NB4 (cell line): Measurements from ENCODE around the gene PIGO.

Source experiments
- DNase-seq: peaks from one replicate; pipeline ENCODE4 v3.0.0; 2010; ENCODE audit warnings: low read depth
- H3K4me3 ChIP-seq: one replicate; pipeline ENCODE4 v1.5.1; 2011; ENCODE audit warnings: mild to moderate bottlenecking, low read depth, low read length, moderate library complexity
- MYC ChIP-seq: IDR thresholded peaks from 2 replicates; pipeline ENCODE4 v1.6.1; 2011; ENCODE audit warnings: low read depth, low read length
- POLR2A ChIP-seq: IDR thresholded peaks from 2 replicates; pipeline ENCODE4 v1.6.1; 2011; ENCODE audit warnings: mild to moderate bottlenecking; ENCODE audit not compliant: insufficient read length; ENCODE audit errors: extremely low read depth
- TF ChIP-seq, protein P1 (sequence below): IDR thresholded peaks from one replicate; pipeline ENCODE4 v1.5.1; 2012; ENCODE audit warnings: low read depth, low read length
- TF ChIP-seq, protein P2 (sequence below): IDR thresholded peaks from 2 replicates; pipeline ENCODE4 v1.6.1; 2011; ENCODE audit warnings: low read depth, low read length

Gene PIGO

DNA sequence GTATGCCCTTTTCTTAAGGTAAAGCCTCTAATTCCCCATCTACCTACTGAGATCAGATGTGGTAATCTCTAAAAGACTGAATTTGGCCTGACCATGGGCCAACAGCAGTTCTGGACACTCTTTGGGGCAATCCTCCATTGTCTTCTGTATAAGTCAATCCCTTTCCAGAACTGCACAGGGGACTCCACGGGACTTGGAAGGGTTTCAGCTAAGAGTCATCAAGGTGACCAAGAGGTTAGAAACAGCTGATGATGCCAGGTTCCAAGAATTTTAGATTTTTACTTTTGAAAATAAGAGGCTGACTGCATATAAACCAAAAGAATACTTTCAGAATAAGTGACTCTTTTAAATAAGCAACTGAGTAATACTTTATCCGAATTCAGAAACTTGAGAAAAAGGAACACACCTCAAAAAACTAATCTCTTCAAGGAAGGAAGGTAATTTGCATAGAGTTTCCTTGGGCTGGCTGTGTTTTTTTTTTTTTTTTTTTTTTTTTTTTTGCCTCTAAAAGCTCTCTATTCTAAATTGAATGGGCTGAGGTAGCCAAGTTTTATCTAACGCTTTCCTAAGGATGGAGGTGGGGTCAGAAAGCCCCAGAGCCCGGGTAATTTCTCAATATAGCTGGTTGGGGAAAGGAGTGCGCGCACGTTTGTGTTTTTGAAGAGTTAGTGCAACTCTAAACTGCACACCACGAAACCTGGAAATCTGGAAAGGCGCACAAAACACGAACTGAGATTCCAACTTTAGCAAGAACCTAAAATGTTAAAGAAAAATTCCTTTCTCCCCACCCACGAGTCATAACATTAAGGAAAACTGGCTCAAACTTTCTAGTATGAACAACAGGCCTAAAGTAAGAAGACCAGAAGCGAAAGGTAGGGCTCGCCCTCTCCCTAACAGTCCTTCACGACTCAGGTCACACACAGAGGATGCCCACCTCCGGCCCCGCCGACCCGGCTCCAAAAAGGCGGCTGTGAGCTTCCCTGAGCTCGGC, 25.3 kb downstream of the PIGO start:
- TF ChIP-seq POLR2A (no peak), MYC (no peak)
- TF ChIP-seq, protein P1, sequence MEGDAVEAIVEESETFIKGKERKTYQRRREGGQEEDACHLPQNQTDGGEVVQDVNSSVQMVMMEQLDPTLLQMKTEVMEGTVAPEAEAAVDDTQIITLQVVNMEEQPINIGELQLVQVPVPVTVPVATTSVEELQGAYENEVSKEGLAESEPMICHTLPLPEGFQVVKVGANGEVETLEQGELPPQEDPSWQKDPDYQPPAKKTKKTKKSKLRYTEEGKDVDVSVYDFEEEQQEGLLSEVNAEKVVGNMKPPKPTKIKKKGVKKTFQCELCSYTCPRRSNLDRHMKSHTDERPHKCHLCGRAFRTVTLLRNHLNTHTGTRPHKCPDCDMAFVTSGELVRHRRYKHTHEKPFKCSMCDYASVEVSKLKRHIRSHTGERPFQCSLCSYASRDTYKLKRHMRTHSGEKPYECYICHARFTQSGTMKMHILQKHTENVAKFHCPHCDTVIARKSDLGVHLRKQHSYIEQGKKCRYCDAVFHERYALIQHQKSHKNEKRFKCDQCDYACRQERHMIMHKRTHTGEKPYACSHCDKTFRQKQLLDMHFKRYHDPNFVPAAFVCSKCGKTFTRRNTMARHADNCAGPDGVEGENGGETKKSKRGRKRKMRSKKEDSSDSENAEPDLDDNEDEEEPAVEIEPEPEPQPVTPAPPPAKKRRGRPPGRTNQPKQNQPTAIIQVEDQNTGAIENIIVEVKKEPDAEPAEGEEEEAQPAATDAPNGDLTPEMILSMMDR, result no peak
- TF ChIP-seq, protein P2, sequence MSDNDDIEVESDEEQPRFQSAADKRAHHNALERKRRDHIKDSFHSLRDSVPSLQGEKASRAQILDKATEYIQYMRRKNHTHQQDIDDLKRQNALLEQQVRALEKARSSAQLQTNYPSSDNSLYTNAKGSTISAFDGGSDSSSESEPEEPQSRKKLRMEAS, result no peak
- peak overlapping the region; percentile 70 for H3K4me3 ChIP-seq
- peak; percentile 50 for DNase-seq

DNA sequence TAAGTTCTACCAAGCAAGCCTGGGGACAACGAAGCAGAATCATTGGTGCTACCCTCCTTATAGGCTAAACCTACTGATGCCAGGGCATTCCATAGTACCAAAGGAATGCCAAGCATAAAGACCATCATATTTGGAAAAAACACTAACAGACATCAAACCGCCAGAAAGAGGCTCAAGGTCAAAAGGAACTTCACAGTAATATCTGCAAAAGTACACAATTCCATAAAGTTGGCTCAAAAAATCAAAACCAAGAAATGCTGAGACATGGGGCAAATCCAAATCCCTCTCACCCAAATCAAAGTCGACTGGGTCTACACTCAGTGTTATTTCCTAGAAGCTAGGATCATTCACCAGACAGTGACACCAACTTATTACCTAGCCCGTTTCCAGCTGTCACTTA, 27.4 kb downstream of the PIGO start:
- no peak for DNase-seq
- peak overlapping the region; percentile 70 for H3K4me3 ChIP-seq
- TF ChIP-seq POLR2A, result no peak
- TF ChIP-seq, protein P1, result no peak
- TF ChIP-seq, protein P2, result no peak
- TF ChIP-seq MYC, result no peak

DNA sequence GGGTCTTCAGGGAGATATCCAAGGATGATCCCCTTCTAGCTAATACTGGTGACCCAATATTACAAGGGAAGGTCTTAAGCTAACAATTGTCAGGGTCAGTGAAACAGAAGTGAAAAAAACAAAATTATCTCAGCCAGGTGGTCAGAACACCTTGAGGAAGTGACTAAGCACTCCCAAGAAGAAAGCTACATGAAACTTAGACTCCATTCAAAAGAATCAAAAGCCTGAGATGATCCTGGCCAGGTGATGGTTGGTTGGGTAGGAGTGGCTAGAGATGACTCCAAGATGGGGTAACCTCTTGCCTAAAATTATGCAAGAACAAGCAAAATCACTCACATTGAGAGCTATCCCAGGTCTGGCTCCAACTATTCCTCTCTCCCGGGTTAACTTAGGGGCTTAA, 29.3 kb downstream of the PIGO start:
- H3K4me3 ChIP-seq, result no peak overlapping the region
- DNase-seq, result no peak
- TF ChIP-seq, protein P1, result no peak
- TF ChIP-seq, protein P2, result no peak

DNA sequence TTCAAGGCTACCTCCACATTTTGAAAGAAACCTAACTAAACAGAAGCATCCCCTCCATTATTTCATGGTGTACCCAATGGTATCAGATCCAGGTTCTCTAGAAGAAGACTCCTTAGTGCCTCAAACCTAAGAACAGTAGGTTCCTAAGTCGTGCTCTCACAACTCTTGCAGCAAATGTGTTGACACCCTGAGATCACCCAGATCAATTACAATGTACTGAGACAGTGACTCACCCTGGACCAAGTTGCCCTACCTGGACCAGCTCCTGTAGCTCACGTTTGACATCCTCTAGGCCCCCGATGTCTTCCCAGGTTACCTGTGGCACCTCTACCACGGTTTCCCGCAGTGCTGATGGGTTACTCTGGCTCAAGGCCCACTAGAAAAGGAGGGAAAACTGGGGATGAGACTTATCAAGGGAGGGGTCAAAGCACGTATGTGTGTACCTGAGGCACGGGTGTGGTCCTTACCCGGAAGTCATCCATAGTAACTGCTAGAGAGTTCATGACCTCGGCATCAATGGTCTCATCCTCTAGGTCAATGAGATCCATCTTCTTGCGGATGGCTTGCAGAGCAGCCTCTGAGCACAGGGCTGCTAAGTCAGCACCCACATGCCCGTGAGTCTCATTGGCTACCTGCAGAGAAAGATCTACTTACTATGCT, 35.7 kb downstream of the PIGO start:
- DNase-seq, result no peak
- no peak for TF ChIP-seq POLR2A
- TF ChIP-seq, protein P2, result no peak
- TF ChIP-seq MYC, result no peak
- TF ChIP-seq, protein P1, result no peak

DNA sequence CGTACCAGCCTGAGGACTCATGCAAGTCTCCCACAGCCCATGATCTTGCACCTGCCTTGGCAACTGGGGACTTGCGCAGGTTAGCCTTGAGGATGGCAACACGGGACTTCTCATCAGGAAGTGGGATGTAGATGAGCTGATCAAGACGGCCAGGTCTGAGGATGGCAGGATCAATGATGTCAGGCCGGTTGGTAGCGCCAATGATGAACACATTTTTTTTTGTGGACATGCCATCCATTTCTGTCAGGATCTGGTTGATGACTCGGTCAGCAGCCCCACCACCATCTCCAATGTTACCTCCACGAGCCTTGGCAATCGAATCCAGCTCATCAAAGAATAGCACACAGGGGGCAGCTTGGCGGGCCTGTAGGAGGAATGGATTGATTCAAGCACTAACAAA, 37.0 kb downstream of the PIGO start:
- no peak for DNase-seq
- H3K4me3 ChIP-seq, result no peak overlapping the region
- TF ChIP-seq, protein P2, result no peak

More for the DNA sequence above, 35.7 kb downstream of the PIGO start:
- H3K4me3 ChIP-seq, result no peak overlapping the region

DNA sequence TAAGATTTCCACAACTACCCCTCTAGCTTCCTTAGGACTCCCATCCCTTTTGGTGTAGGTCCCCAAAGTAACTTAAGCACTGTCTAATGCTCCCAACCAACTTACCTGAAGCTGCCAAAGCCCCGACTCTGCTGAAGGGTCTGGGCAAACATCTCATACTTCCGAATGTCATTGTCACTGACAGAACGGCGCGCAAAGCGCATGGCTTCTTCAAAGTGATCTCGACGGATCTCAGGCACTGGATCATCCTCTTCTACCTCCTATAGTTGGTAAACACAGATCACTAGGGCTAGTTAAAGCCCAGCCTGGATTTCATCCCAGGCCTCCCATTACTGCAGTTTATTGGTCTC, 39.1 kb downstream of the PIGO start:
- H3K4me3 ChIP-seq, result no peak overlapping the region
- DNase-seq, result no peak
- TF ChIP-seq MYC, result no peak
- TF ChIP-seq POLR2A, result no peak
- TF ChIP-seq, protein P2, result no peak
- TF ChIP-seq, protein P1, result no peak
